Uterus (tissue), 4 donors: Measurements from ENCODE around the gene ISG15. TPM values are rescaled to one million over a fixed set of nuclear protein-coding genes. Genes with fewer than 3 reads are reported as not detected.

Experiments
- DNase-seq, 2 donors: peaks; one replicate each; pipeline ENCODE4 v3.0.0-alpha.2; 2019 to 2020
- H3K27ac ChIP-seq, 2 donors: fragments of 200-600 bp; sonication (generic); 1 replicate in 1 of 2; 2 replicates in 1 of 2; pipeline ENCODE4 v1.5.1; 2016 to 2018
- H3K27me3 ChIP-seq, 2 donors: fragments of 200-600 bp; sonication (generic); one replicate each; pipeline ENCODE4 v1.5.1; 2018 to 2019; ENCODE audit warnings: control low read depth in 1 of 2
- H3K36me3 ChIP-seq, 2 donors: fragments of 200-600 bp; sonication (generic); one replicate each; pipeline ENCODE4 v1.5.1; 2019; ENCODE audit warnings: control low read depth in 1 of 2
- H3K4me1 ChIP-seq, 2 donors: fragments of 200-600 bp; sonication (generic); one replicate each; pipeline ENCODE4 v1.5.1; 2018 to 2019; ENCODE audit warnings: control low read depth in 1 of 2
- H3K4me3 ChIP-seq, 2 donors: fragments of 200-600 bp; sonication (generic); 1 replicate in 1 of 2; 2 replicates in 1 of 2; pipeline ENCODE4 v1.5.1; 2018 to 2019; ENCODE audit warnings: mild to moderate bottlenecking in 1 of 2
- H3K9me3 ChIP-seq, 2 donors: fragments of 200-600 bp; sonication (generic); one replicate each; pipeline ENCODE4 v1.5.1; 2019; ENCODE audit warnings: control low read depth in 1 of 2
- POLR2A ChIP-seq, 2 donors: fragments of 450-650 bp; IDR thresholded peaks; one replicate each; pipeline ENCODE4 v1.6.1; 2016; ENCODE audit warnings: antibody characterized with exemption in 2 of 2, mild to moderate bottlenecking in 1 of 2, moderate library complexity in 1 of 2
- intact Hi-C: fragments of 100-400 bp; cut with DNase I; formaldehyde crosslinking; loops from one replicate; pipeline ENCODE4 v1.15.1; 2023; ENCODE audit warnings: low total_unique reads
- total RNA-seq, 4 donors: library from RNA; depleted of rRNA in 3 of 4; stranded (reverse); fragments of >200 nt in 3 of 4; gene quantifications; one replicate each; pipeline versions ENCODE4 v1.1.0 to v1.2.4, GENCODE V29; 2014 to 2023
- TF ChIP-seq, protein P1 (sequence below), 4 experiments: fragments of 200-600 bp in 2 of 4; fragments of 450-650 bp in 2 of 4; sonication (generic) in 2 of 4; IDR thresholded peaks; one replicate each; pipeline ENCODE4 v1.5.1; 2016 to 2019; ENCODE audit warnings: antibody characterized with exemption in 4 of 4, mild to moderate bottlenecking in 2 of 4, moderate library complexity in 1 of 4
- donor health status: DM: yes; HTN: yes; CAD: no.

The ISG15 gene
- total RNA-seq, 4 donors from 2014 or later = 1.8 to 27.2 (median 15.2) TPM

DNA sequence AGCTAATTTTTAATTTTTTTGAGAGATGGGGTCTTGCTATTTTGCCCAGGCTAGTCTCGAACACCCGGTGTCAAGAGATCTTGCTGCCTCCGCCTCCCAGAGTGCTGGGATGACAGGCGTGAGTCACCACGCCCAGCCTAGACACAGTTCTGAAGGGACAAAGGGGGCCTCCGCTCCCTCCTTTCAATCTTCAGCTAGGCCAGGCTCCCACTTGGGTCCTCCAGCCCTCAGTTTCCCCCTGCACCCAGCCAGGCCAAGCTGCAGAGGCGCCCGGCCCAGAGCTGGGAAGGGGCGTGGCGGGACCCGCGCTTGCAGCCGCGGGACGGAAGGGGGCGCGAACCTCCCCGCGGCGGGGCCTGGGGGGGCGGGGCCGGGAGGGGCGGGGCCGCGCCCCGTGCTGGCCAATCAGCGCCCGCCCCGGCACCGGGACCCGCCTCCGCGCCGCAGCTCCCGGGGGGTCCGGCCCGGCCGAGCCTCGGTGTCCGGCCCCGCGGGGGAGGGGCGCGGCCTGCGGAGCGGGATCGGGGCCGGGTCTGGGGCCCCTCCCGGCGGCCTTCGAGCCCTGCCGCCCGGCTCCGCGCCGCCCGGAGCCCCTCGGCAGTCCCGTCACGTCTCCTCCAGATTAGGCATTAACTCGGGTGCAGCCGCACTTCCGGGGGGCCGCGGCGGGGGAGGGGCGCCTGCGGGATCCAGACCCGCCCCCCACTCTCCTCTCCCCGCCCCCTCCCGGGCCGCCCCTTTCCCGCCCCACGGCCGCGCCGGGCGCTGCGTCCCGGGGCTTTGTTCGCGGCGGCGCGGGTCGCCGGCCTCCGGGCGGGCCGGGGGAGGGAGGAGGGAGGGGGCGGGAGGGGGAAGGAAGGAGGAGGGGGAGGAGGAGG is 6.1 kb downstream of the ISG15 start:
- Histone ChIP-seq H3K27ac (peak overlapping the region; percentile 95 to 96), H3K36me3 (no peaks in the 10 kb centered on the region), H3K27me3 (no peaks in the 10 kb centered on the region), H3K4me3 (peak overlapping the region; percentile 57 to 97), H3K4me1 (peaks cover 0 to 13% of the 10 kb centered on the region in 2 donors), H3K9me3 (no peaks in the 10 kb centered on the region)
- TF ChIP-seq, protein P1, sequence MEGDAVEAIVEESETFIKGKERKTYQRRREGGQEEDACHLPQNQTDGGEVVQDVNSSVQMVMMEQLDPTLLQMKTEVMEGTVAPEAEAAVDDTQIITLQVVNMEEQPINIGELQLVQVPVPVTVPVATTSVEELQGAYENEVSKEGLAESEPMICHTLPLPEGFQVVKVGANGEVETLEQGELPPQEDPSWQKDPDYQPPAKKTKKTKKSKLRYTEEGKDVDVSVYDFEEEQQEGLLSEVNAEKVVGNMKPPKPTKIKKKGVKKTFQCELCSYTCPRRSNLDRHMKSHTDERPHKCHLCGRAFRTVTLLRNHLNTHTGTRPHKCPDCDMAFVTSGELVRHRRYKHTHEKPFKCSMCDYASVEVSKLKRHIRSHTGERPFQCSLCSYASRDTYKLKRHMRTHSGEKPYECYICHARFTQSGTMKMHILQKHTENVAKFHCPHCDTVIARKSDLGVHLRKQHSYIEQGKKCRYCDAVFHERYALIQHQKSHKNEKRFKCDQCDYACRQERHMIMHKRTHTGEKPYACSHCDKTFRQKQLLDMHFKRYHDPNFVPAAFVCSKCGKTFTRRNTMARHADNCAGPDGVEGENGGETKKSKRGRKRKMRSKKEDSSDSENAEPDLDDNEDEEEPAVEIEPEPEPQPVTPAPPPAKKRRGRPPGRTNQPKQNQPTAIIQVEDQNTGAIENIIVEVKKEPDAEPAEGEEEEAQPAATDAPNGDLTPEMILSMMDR (IDR thresholded peaks at IDR 0.05) = peak; percentile 35 to 68 (median 49)
- TF ChIP-seq POLR2A (IDR thresholded peaks at IDR 0.05) = peak in 1 of 2 donors; percentile 5
- intact Hi-C loops = no loop called here
- peak; percentile 76 to 83 for DNase-seq

DNA sequence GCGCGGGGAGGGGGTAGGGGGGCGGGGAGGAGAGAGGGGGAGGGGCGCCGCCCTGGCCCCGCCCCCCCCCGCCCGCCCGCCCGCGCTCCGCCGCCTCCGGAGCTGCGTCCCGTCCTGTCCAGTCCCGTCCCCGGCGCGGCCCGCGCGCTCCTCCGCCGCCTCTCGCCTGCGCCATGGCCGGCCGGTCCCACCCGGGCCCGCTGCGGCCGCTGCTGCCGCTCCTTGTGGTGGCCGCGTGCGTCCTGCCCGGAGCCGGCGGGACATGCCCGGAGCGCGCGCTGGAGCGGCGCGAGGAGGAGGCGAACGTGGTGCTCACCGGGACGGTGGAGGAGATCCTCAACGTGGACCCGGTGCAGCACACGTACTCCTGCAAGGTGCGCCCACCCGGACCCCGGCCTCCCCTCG is 6.7 kb downstream of the ISG15 start, which contains the start of gene AGRN:
AGRN (plus strand) TSS at position 121 of the 405 bp plus-strand sequence; CDS start at position 174, 53 bp downstream.
- DNase-seq = peak in 1 of 2 donors; percentile 56
- H3K27ac ChIP-seq = peak within 1 kb of the TSS; percentile 95 to 96
- H3K4me1 ChIP-seq = peaks cover 0 to 16% of the 10 kb centered on the region in 2 donors
- no peaks in the 10 kb centered on the region for H3K36me3 ChIP-seq
- intact Hi-C loops = no loop called here
- H3K9me3 ChIP-seq = no peaks in the 10 kb centered on the region
- TF ChIP-seq, protein P1 (IDR thresholded peaks at IDR 0.05) = peak in 1 of 4 experiments; percentile 23
- TF ChIP-seq POLR2A (IDR thresholded peaks at IDR 0.05) = peak in 1 of 2 donors; percentile 45
- peak within 1 kb of the TSS; percentile 57 to 97 for H3K4me3 ChIP-seq
- H3K27me3 ChIP-seq = no peaks in the 10 kb centered on the region

DNA sequence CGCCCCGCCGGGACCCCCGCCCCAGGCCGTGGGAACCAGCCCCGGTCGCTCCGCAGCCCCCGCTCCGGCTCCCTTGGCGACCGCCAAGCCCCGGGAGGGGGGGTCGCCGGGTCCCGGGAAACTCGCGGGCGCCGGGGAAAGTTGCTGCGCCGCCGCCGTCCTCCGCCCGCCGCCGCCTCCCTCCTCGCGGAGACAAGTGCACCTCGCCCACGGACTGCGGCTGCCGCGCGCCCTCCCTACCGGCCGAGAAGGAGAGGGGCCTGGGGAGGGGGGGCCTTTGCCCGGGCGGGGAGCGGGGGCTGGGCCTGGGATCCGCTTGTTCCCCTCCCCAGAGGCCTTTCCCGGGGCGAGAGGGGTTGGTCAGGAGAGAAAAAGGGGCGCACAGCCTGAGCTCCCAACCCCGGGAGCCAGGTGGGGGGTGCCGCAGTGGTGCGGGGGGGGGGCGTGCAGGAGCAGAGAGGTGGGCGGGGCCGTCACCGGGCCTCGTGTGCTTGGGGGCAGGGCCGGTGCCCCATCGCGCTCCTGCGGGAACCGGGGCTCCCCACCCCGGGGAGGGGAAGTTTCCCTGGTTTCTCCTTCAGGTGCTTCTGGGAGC is 7.2 kb downstream of the ISG15 start:
- intact Hi-C loops = no loop called here

DNA sequence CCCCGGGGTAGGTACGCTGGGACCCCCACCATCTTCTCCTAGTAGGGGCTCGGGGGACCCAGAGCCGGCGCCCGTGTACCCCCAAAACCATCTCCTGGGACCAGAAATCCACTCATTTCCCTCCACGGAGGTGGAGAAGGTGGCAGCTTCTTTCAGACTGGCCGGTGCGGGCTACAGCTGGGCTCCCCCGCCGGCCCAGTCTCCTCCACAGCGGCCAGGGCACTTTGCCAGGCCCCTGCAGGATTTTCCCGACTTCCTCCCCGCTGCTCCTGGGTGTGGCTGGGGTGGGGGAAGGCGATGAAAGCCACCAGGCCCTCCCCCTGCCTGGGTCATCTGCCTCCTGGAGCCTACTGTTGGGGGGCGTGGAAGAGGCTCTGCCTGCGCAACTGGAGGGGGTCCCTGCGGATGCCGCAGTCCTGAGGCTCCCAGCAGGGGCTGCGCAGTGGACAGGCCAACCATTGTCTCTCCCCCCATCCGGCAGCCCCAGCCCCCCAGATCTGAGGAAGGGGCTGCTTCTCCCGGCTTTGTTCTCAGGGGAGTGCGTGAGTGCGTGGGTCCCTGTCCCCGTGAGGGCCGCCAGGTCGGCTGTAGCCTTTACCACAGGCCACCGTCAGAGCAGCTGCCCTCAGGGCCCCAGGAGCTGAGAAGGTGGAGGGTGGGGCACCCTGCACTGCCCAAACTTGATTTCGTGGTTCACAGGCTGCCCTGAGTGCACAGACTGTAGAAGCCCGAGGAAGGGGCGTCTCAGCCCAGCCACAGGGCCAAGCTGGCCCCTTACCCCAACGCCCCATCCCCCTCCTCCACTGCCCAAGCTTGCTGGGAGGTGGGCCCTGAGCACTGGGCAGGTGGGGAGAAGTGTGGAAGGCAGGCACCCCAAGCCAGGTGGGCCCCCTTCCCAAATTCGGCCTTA is 8.0 kb downstream of the ISG15 start:
- DNase-seq = peak in 1 of 2 donors; percentile 63
- TF ChIP-seq, protein P1 (IDR thresholded peaks at IDR 0.05) = no peak
- no peak for TF ChIP-seq POLR2A (IDR thresholded peaks at IDR 0.05)
- Histone ChIP-seq H3K27ac (no peak overlapping the region), H3K36me3 (no peaks in the 10 kb centered on the region), H3K27me3 (no peaks in the 10 kb centered on the region), H3K4me1 (peaks cover 0 to 19% of the 10 kb centered on the region in 2 donors), H3K9me3 (no peaks in the 10 kb centered on the region), H3K4me3 (peak overlapping the region; percentile 57 to 97)
- intact Hi-C loops = no loop called here

More for the DNA sequence above, 7.2 kb downstream of the ISG15 start:
- Histone ChIP-seq H3K4me3 (peak overlapping the region; percentile 57 to 97), H3K27me3 (no peaks in the 10 kb centered on the region), H3K9me3 (no peaks in the 10 kb centered on the region), H3K27ac (peak overlapping the region in 1 of 2 donors; percentile 96), H3K36me3 (no peaks in the 10 kb centered on the region), H3K4me1 (peaks cover 0 to 19% of the 10 kb centered on the region in 2 donors)
- DNase-seq = peak in 1 of 2 donors; percentile 43
- no peak for TF ChIP-seq POLR2A (IDR thresholded peaks at IDR 0.05)
- TF ChIP-seq, protein P1 (IDR thresholded peaks at IDR 0.05) = no peak
